ENCODE data around the gene CNBP.

DNA sequence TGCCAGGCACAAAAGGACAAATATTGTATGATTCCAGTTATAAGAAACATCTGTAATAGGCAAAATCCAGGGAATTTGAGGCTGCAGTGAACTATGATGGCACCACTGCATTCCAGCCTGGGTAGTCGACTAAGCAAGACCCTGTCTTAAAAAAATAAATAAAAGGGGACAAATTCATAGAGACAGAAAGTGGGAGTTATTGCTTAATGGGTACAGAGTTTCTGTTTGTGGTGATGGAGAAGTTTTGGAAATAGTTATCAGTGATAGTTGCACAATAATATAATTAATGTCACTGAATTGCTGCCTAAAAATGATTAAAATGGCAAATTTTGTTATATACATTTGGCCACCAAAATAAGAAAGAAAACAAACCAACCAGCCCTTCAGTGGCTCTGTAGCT lies 27.6 kb upstream of the CNBP start:
- TF ChIP-seq EZH2 (IDR thresholded peaks at IDR 0.05; ENCODE audit: borderline replicate concordance, insufficient read depth, low read length, poor library complexity, severe bottlenecking) (no peak), CTCF (IDR thresholded peaks at IDR 0.05; ENCODE audit: poor library complexity, severe bottlenecking) (no peak), POLR2AphosphoS5 (IDR thresholded peaks at IDR 0.05) (no peak), EP300 (conservative IDR thresholded peaks at IDR 0.05; ENCODE audit: poor library complexity, severe bottlenecking) (no peak), SMC3 (conservative IDR thresholded peaks at IDR 0.05; ENCODE audit: poor library complexity) (no peak), RAD21 (conservative IDR thresholded peaks at IDR 0.05) (no peak)
- TF ChIP-seq, protein P1, sequence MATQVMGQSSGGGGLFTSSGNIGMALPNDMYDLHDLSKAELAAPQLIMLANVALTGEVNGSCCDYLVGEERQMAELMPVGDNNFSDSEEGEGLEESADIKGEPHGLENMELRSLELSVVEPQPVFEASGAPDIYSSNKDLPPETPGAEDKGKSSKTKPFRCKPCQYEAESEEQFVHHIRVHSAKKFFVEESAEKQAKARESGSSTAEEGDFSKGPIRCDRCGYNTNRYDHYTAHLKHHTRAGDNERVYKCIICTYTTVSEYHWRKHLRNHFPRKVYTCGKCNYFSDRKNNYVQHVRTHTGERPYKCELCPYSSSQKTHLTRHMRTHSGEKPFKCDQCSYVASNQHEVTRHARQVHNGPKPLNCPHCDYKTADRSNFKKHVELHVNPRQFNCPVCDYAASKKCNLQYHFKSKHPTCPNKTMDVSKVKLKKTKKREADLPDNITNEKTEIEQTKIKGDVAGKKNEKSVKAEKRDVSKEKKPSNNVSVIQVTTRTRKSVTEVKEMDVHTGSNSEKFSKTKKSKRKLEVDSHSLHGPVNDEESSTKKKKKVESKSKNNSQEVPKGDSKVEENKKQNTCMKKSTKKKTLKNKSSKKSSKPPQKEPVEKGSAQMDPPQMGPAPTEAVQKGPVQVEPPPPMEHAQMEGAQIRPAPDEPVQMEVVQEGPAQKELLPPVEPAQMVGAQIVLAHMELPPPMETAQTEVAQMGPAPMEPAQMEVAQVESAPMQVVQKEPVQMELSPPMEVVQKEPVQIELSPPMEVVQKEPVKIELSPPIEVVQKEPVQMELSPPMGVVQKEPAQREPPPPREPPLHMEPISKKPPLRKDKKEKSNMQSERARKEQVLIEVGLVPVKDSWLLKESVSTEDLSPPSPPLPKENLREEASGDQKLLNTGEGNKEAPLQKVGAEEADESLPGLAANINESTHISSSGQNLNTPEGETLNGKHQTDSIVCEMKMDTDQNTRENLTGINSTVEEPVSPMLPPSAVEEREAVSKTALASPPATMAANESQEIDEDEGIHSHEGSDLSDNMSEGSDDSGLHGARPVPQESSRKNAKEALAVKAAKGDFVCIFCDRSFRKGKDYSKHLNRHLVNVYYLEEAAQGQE (IDR thresholded peaks at IDR 0.05; ENCODE audit: borderline replicate concordance): no peak
